ENCODE data around the gene PCCA. TPM values are rescaled to one million over a fixed set of nuclear protein-coding genes. Genes with fewer than 3 reads are reported as not detected.
"Not testable (repeated sequence)": the region's sequence is repeated elsewhere in the genome, so short reads cannot be mapped to it uniquely, and the experiment has no call there.

PCCA gene
- polyA plus RNA-seq, 3 donors, result 15.4 to 52.1 (median 26.1) TPM

DNA sequence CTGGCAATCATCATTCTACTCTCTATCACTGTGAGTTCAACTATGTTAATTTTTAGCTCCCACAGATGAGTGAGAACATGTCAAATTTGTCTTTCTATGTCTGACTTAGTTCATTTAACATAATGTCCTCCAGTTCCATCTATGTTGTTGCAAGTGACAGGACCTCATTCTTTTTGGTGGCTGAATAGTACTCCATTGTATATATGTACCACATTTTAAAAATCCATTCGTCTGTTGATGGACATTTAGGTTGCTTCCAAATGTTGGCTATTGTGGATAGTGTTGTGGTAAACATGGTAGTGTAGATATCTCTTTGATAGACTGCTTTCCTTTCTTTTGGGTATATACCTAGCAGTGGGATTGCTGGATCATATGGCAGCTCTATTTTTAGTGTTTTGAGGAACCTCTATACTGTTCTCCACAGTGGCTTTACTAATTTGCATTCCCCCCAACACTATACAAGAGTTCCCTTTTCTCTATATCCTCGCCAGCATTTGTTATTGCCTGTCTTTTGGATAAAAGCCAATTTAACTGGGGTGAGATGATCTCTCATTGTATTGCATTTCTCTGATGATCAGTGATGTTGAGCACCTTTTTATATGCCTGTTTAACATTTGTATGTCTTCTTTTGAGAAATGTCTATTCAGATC lies 124.1 kb downstream of the PCCA start:
- H3K27ac ChIP-seq (ENCODE audit: low read depth, low read length), result no peak overlapping the region
- WGBS, 3 donors, result 65 to 87% (median 82%) methylated on average over 2 of the region's 2 CpGs

DNA sequence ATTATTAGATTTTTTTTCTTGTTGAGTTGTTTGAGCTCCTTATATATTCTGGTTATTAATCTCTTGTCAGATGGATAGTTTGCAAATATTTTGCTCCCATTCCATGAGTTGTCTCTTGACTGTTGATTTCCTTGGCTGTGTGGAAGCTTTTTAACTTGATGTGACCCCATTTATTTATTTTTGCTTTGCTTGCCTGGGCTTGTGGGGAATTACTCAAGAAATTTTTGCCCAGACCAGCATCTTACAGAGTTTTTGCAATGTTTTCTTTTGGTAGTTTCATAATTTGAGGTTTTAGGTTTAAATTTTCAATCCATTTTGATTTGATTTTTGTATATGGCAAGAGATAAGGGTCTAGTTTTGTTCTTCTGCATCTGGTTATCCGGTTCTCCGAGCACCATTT lies 124.7 kb downstream of the PCCA start:
- 97 to 100% (median 100%) methylated on average over 2 of the region's 2 CpGs for WGBS, 3 donors
- no peak overlapping the region for H3K27ac ChIP-seq (ENCODE audit: low read depth, low read length)

DNA sequence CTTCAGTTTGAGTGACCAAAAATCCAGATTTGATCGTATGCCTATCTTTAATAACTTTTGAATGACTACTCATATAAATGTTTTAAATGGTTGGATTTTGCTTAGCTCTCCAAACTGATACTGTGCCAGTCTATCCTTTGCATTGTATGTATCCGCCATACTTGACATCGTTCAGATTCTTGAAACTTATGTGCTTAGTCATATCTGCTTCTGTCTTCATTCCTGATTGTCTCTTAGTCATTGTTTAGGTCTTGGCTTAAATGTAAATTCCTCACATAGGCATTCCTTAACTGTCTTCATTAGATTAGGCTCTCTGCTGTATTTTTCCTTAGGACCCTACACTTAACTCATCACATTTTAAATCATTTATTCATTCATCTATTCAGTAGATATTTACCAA lies 126.0 kb downstream of the PCCA start:
- WGBS, 3 donors, result 93 to 99% (median 98%) methylated on average over 3 of the region's 3 CpGs
- H3K27ac ChIP-seq (ENCODE audit: low read depth, low read length), result no peak overlapping the region

DNA sequence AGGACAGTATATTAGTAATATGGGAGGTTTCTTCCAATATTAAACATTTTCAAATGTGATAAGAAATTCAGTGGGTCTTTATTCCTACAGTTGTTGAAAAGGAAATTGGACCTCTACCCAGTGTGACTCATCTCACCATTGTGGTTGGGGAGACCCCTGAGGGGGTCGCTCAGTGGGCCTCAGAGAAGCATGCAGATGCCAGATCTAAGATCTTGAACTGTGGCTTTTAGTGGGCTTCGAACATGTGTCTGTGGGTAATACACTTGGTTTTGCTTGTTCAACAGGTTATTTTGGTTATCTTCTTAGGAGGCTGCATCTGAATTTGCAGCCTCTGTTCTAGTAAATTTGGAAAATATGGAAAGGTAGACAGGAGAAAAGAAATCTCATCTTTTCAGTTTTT lies 132.3 kb downstream of the PCCA start:
- WGBS, 3 donors, result 66 to 88% (median 82%) methylated on average over 2 of the region's 2 CpGs

DNA sequence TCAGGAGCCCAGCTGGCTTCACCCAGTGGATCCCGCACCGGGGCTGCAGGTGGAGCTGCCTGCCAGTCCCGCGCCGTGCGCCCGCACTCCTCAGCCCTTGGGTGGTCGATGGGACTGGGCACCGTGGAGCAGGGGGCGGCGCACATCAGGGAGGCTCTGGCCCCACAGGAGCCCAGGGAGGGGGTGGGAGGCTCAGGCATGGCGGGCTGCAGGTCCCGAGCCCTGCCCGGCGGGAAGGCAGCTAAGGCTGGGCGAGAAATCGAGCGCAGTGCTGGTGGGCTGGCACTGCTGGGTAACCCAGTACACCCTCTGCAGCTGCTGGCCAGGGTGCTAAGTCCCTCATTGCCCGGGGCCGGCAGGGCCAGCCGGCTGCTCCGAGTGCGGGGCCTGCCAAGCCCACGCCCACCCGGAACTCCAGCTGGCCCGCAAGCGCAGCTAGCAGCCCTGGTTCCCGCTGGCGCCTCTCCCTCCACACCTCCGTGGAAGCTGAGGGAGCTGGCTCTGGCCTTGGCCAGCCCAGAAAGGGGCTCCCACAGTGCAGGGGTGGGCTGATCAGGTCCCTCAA lies 135.2 kb downstream of the PCCA start:
- 94 to 99% (median 98%) methylated on average over 19 to 30 of the region's 30 CpGs for WGBS, 3 donors
- H3K27ac ChIP-seq (ENCODE audit: low read depth, low read length), result not testable (repeated sequence)

More for the DNA sequence above, 132.3 kb downstream of the PCCA start:
- H3K27ac ChIP-seq (ENCODE audit: low read depth, low read length), result no peak overlapping the region

DNA sequence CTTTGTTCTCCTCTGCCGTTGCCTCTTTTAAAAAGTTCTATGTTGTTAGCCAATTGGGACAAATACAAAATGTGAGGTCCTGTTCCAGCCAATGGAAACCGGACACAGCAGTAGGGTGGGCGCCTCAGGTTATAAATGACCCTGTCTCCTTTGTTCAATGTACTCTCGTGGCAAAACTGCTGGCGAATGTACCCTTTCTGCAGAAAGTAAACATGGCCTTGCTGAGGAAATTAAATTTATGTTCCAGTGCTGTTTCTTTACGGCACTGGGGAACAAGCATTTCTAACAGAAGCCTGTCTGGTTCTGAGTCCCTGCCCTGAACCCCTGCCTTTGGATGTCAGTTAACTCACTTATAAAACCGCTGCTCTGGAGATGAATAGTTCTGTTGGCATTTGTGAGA lies 140.7 kb downstream of the PCCA start:
- WGBS, 3 donors, result 88 to 92% (median 89%) methylated on average over 7 of the region's 7 CpGs
- H3K27ac ChIP-seq (ENCODE audit: low read depth, low read length), result no peak overlapping the region

DNA sequence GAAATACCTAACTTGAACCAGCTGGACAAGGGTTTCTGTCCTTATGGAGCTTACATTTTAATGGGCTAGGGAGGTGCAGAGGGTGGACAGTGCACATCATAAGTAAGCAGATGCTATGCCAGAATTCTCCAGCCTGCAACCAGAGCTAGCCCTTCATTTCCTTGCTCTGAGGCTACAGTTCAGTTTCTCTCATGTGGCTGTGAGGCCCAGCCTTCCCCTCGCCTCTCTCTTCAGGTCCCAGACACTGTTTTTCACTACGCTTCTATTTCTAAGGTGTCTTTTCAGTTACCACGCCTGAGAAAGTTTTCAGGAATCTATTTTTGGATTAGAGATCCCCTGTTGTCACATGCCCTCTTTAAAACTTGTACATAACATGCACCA lies 141.9 kb downstream of the PCCA start:
- H3K27ac ChIP-seq (ENCODE audit: low read depth, low read length), result no peak overlapping the region
- 94 to 95% (median 94%) methylated on average over 3 of the region's 3 CpGs for WGBS, 3 donors

DNA sequence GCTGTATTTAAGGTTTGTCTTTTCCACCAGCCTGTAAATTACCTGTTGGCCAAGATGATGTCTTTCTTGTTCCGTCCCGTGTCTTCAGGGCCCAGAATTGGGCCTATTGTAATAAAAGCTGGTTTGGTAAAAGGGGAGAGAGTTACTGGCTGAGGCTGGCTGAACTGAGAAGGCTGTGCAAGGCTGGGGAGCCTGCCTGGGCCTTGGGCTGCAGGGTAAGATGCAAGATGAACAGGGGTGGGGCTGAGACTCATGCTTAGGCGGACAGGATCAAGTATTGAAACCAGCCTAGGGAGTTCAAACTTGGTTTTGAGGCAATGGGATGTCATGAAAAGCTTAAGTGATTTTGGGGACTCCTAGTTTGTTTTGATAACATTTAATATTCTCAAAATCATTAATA lies 142.3 kb downstream of the PCCA start:
- 97 to 98% (median 97%) methylated on average over 3 of the region's 3 CpGs for WGBS, 3 donors
- H3K27ac ChIP-seq (ENCODE audit: low read depth, low read length), result no peak overlapping the region

DNA sequence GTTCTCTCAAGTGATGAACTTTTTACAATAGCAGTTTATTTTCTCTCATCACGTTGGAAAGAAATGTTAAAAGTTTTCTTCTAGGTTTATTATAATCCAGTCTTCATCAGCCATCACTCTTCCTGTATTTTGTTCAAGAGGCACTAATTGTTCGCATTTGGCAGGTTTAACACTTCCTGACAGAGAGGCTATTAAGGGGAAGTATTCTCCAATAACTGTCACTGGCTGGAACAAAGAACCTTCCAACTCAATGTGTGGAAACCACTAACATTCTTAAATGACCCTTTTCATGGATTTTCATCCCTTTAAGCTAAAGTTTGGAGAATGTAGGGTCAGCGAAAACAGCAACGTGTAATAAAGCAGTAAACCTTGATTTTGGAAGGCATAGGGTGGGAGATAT lies 145.1 kb downstream of the PCCA start:
- WGBS, 3 donors, result 52 to 70% (median 53%) methylated on average over 4 of the region's 4 CpGs
- no peak overlapping the region for H3K27ac ChIP-seq (ENCODE audit: low read depth, low read length)

DNA sequence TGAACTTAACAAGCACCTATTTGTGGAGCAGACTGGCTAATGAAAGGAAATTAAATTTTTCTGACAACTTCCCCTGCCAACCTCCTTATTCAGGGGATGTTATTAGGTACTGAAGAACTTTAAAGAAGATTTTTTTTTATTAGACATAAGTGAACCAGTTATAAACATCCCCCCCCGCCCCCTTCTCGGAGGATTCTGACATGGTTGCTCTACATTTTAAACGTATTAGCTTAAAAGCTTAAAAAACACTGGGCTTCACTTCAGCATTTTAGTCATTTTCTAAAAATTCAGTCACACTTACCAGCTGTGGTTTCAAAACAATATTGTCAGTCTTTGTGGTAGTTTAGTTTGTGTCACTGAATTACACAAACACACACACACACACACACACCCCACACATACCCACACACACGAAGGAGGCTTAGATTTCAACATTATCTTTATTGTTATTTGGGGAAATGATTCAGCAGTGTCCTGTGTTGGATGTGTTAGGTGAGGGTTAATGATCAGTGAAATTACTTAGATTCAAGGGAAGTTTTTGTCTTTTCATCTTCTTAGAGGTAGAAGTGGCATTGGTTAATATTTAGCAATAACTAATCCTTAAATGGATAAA lies 145.7 kb downstream of the PCCA start:
- WGBS, 3 donors, result 56 to 79% (median 58%) methylated on average over 4 of the region's 4 CpGs
- H3K27ac ChIP-seq (ENCODE audit: low read depth, low read length), result no peak overlapping the region

DNA sequence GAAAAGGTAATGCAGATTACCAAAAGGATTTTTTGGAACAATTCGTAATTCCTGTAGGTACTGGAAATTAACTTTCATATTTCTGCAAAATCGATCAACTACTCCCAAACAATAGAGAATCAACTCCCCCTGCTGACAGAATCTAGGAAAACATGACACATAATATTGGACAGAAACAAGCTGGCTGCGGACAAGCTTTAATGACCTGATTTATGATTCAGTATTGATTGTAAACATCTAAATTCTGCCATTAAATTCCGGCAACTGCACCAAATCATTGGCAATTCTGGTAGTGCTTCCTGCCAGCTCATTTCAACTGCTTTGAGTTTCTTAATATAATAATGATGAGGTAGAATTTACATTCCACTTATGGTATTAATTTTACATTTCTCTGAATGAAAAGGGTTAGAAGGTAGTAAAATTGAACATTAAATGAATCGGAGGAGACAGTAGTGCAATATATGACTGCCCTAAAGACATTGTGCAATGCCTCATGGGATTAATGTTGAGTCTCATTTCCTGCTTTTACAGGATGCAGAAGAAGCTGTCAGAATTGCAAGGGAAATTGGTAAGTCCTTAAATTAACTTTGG lies 146.5 kb downstream of the PCCA start:
- H3K27ac ChIP-seq (ENCODE audit: low read depth, low read length), result no peak overlapping the region
- WGBS, 3 donors, result 12 to 25% (median 20%) methylated on average over 5 of the region's 5 CpGs

DNA sequence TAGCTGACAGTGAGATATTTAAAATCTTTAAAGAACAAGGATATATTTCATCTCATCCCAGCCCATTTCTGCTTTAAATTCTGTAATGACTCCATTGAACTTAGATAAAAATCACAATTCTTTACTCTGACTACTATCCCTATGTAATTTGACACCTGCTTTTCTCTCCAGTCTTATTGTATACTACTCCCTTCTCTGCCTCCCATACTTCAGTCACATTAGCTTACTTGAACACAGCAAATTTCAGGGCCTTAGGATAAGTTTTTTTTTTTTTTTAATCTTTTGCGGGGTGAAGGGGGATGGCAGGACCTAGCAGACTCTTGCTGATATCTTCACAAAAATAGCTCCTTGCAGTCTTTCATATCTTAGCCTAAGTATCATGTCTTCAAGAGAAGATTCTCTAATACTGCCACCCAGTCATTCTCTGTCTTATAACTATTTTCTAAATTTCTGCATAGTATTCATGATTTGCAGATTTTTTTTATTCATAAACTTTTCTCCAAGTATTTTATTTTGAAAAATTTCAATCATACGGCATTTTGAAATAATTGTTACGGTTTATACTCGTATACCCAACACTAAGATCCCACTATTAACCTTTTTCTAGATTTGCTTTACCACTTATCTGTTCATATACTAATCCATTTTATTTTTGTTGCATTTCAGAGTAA lies 151.4 kb downstream of the PCCA start:
- no peak overlapping the region for H3K27ac ChIP-seq (ENCODE audit: low read depth, low read length)
- 97 to 99% (median 99%) methylated on average over 4 of the region's 4 CpGs for WGBS, 3 donors

DNA sequence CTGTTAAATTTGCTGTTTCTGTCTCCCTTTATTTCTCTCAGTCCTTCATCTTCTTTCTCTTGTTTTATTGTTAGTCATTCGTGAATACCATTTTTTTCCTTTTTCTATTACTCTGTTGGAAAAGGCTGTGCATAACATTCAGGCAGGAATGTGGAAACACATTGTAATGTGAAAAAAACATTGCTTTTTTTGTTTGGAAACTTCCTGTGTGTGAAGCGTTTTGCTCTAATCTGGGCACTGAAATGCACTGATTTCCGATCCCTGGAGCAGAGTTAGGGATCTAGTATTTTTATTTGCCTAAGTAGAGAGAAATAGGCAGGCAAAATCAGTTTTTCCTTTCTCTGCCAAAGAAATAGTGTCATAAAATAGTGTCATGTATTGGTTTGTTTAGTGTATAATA lies 155.5 kb downstream of the PCCA start:
- 45 to 84% (median 56%) methylated on average over 3 of the region's 3 CpGs for WGBS, 3 donors
- no peak overlapping the region for H3K27ac ChIP-seq (ENCODE audit: low read depth, low read length)

DNA sequence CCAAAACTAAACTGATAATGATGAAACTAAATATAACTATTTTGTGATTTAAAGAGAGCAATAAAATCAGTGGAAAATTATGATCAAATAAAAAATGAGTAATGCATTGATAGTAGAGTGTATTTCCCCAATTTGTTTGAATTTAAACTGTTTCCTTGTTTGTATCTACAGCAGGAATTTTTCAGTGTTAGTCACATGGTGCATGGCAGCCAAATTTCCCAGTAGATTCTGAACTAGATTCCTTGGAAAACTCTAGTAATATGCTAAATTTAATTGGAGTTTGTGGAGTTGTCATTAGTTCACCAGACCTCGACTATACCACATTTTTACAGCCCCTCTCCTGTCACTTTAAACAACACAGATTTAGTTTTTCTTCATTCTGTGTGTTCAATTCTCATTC lies 156.2 kb downstream of the PCCA start:
- H3K27ac ChIP-seq (ENCODE audit: low read depth, low read length), result no peak overlapping the region
- WGBS, 3 donors, result 72 to 74% (median 74%) methylated on average over 1 of the region's 1 CpG

DNA sequence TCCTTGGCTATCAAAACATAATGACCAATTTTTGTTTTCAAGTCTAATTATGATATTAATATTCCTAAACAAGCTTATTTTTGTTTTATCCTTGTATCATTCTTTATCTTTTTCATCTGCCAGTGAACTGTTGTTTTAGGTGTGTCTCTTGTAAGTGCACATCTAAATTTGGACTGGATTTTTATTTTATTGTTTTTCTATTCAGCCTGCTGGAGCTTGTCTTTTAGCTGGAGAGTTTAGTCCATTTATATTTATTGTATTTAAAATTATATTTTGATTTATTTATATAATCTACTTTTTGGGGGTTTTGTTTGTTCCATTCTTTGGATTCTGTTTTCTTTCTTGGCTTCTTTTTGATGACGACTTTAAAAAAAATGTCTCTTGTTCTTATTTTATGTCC lies 159.0 kb downstream of the PCCA start:
- no peak overlapping the region for H3K27ac ChIP-seq (ENCODE audit: low read depth, low read length)
- 97 to 100% (median 98%) methylated on average over 1 of the region's 1 CpG for WGBS, 3 donors

DNA sequence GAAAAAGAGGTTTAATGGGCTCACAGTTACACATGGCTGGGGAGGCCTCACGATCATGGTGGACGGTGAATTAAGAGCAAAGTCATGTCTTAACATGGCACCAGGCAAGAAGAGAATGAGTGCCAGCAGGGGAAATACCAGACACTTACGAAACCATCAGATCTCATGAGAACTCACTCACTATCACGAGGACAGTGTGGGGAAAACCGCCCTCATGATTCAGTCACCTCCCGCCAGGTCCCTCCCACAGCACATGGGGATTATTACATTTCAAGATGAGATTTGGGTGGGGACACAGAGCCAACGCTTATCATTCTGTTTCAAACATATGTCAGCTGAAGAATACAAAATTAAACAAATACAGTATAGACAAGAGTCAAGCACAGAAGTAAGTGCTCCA lies 165.1 kb downstream of the PCCA start:
- WGBS, 3 donors, result 83 to 90% (median 86%) methylated on average over 7 of the region's 7 CpGs
- no peak overlapping the region for H3K27ac ChIP-seq (ENCODE audit: low read depth, low read length)

DNA sequence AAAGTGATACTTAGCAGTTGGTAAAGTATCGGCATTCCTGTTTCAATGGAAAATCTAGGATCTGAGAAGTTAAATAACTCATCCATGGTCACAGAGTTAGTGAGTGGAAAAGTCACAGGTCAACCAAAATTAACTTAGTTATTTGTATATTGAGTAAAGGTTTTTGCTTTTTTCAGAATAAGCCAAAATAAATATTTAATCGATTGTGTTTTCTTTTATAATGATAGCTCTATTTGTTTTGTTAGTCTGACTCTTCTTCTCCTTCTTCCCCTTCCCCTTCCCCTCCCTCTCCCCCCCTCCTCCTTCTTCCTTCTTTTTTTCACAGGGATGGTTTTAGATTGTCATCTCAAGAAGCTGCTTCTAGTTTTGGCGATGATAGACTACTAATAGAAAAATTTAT lies 173.5 kb downstream of the PCCA start:
- WGBS, 3 donors, result 87 to 95% (median 94%) methylated on average over 3 of the region's 3 CpGs
- no peak overlapping the region for H3K27ac ChIP-seq (ENCODE audit: low read depth, low read length)

DNA sequence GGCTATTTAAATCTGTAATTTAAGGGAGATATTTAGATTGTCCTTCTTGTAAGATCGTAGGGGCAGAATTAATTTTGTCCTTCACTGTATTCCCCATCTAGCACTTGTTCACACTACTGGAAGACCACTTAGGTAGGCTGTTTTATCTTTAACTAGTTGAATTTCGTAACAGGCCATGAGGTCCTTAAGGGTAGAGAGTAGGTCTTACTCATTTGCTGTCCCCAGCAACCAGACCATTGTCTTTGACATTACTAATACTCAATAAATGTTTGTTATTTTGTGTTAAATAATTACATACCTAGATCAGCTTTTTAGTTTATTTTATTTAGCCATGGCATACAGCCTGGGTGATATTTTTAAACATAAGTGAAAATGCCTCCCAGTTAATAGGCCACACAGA lies 177.1 kb downstream of the PCCA start:
- 95 to 100% (median 100%) methylated on average over 2 of the region's 2 CpGs for WGBS, 3 donors
- no peak overlapping the region for H3K27ac ChIP-seq (ENCODE audit: low read depth, low read length)

DNA sequence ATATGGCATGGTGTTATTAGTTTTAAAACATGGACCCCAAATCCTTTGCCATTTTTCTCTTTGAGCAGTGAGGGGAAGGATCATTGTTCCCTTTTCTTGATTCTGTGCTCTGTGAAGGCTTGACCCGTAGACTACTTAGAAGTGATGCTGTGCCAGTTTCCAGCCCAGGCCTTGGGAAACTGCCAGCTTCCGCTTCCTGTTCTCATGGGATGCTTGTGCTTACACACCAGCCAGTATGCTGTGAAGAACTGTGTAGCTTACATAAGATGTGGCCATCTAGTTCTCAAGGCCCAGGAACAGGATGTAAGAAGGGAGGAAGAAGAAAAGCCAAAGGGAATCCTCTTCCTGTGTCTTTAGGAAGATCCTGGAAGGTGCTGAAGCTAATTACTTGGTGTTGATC lies 180.9 kb downstream of the PCCA start:
- 28 to 59% (median 35%) methylated on average over 2 of the region's 2 CpGs for WGBS, 3 donors
- H3K27ac ChIP-seq (ENCODE audit: low read depth, low read length), result no peak overlapping the region

Measured in adipose tissue (tissue), 3 donors.